Bronchial epithelial cell (primary cell): ENCODE data around the gene CYP2W1. TPM values are rescaled to one million over a fixed set of nuclear protein-coding genes. Genes with fewer than 3 reads are reported as not detected.
"Not testable (repeated sequence)": the region's sequence is repeated elsewhere in the genome, so short reads cannot be mapped to it uniquely, and the experiment has no call there.

ENCODE experiments used
- DNase-seq: peaks from one replicate; pipeline ENCODE4 v3.0.0-alpha.2; 2010; ENCODE audit warnings: low read depth
- FAIRE-seq: peaks from 2 replicates; lab custom pipeline; 2011; peaks lifted over from hg19 to GRCh38; lab: Jason Lieb, UNC
- H3K27me3 ChIP-seq: 2 replicates; pipeline ENCODE4 v1.5.1; 2011; ENCODE audit warnings: low read length; ENCODE audit not compliant: control insufficient read depth, insufficient read depth
- H3K36me3 ChIP-seq: 2 replicates; pipeline ENCODE4 v1.5.1; 2011; ENCODE audit warnings: low read length; ENCODE audit not compliant: control insufficient read depth, insufficient read depth
- H3K4me3 ChIP-seq: 2 replicates; pipeline ENCODE4 v1.5.1; 2011; ENCODE audit warnings: mild to moderate bottlenecking, low read depth, low read length, control low read depth
- CTCF ChIP-seq: IDR thresholded peaks from 2 replicates; pipeline ENCODE4 v1.5.1; 2011; ENCODE audit warnings: mild to moderate bottlenecking, moderate library complexity, low read length, control low read depth, inconsistent platforms; ENCODE audit not compliant: insufficient read depth, severe bottlenecking
- total RNA-seq: library from RNA; depleted of rRNA; stranded (reverse); fragments of >200 nt; gene quantifications from 2 replicates; pipeline ENCODE4 v1.2.1, GENCODE V29; 2014

CYP2W1 gene
- total RNA-seq, 1 donor from 2014 or later = not detected

DNA sequence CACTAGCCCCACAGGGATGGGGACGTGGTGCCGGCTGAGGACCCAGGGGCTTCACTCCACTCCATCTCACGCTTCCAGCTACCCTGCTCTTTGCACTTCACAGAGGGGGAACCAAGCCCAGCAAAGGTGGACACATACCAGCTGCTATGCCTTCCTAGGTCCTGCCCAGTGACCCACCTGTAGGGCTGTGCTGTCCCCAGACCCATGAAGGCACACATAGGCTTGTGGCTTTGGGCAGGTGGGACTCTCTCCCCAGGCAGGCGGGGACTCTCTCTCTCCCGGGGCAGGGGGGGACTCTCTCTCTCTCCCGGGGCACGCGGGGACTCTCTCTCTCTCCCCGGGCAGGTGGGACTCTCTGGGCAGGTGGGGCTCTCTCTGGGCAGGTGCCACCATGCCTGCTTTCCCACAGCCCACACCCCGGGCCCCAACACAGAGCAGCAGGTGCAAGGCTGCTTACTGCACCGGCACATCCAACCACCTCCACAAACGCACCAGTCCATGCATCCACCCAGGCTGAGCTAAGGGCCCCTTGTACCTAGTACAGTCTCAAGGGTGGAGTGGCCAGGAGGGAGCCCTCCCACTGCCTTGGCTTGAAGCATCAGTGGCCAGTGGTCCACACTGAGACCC is 47.6 kb downstream of the CYP2W1 start:
- DNase-seq = no peak
- no peak for FAIRE-seq
- H3K4me3 ChIP-seq = no peak overlapping the region
- TF ChIP-seq CTCF = no peak
- H3K36me3 ChIP-seq = peaks cover 8% of the 10 kb centered on the region
- H3K27me3 ChIP-seq = no peaks in the 10 kb centered on the region

DNA sequence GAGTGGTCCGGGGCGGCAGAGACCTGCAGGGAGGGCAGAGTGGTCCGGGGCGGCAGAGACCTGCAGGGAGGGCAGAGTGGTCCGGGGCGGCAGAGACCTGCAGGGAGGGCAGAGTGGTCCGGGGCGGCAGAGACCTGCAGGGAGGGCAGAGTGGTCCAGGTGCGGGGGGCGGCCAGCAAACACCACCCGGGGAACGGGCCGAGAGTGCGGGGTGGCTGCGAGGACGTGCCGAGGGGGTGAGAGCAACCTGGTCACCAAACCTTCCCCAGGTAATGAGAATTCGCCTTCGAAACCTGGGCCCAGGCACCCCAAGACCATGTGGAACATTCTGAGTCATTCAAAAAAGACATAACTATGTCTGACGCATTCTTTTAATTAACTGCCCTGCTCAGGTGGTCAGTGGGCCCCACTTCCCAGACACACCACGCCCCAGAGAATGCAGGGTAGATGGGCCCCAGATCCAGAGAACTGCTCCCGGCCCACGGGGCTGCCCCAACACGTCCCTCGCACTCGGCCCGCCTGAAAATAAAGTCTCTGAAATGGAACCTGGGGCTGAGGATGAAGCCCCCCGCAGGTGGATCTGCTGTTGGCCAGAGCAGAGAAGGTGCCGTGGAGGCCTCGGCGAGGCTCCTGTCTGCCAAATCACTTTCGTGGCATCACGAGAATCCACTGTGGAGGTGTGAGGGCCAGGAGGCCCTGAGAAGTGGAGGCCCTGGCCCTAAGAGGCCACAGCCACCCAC is 48.9 kb downstream of the CYP2W1 start:
- DNase-seq (no peak), FAIRE-seq (no peak)
- H3K36me3 ChIP-seq = peaks cover under 1% of the 10 kb centered on the region
- H3K4me3 ChIP-seq = no peak overlapping the region
- no peaks in the 10 kb centered on the region for H3K27me3 ChIP-seq
- TF ChIP-seq CTCF = no peak

DNA sequence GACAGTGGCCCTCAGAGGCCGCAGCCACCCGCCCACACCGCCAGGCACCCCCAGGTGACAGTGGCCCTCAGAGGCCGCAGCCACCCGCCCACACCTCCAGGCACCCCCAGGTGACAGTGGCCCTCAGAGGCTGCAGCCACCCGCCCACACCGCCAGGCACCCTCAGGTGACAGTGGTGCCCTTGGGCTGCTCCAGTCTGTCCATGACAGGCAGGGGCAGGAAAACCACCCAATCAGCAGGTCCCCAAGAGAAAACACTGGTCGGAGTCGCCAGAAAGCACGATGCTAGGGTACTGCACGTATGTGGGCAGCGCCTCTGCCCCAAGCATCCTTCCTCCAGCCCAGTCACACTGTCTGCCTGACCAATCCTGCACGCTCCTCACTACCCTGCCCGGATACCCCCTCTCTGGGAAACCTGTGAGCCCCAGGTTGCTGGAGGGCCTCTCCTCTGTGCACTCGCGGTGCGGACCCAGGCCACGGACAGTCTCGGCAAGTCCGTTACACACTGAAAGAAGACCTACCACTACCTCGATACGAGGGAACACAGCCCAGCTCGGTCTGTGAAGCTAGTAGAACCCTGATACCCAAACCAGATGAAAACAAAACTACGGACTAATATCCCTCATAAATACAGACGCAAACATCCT is 49.7 kb downstream of the CYP2W1 start:
- FAIRE-seq = peak; percentile 70

DNA sequence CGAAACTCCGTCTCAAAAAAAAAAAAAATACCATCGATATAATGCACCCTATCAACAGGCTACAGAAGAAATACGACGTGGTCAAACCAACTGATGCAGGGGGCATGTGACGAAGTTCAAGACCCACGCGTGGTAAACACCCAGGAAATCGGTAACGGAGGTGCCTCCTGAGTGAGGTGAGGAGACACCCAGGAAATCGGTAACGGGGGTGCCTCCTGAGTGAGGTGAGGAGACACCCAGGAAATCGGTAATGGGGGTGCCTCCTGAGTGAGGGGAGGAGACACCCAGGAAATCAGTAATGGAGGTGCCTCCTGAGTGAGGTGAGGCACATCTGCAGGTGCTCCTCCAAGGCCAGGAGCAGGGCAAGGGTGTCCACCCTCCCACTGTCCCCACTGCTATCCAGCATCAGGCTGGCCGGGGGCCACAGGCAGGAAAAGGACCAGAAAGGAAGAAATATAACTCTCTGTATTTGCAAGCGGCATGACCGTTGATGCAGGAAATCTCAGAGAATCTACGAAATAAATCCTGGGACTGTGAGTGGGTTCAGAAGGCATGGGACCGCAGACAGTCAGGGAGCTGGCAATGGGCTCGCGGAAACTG is 50.7 kb downstream of the CYP2W1 start:
- Histone ChIP-seq H3K36me3 (no peaks in the 10 kb centered on the region), H3K4me3 (no peak overlapping the region), H3K27me3 (no peaks in the 10 kb centered on the region)
- TF ChIP-seq CTCF = no peak
- DNase-seq (no peak), FAIRE-seq (no peak)

More for the DNA sequence above, 49.7 kb downstream of the CYP2W1 start:
- Histone ChIP-seq H3K27me3 (no peaks in the 10 kb centered on the region), H3K4me3 (no peak overlapping the region), H3K36me3 (no peaks in the 10 kb centered on the region)
- no peak for DNase-seq
- no peak for TF ChIP-seq CTCF

GRCh38 chr7:1034769-1035168 is 51.8 kb downstream of the CYP2W1 start:
- H3K36me3 ChIP-seq, H3K27me3 ChIP-seq, DNase-seq, H3K4me3 ChIP-seq, FAIRE-seq: not testable (repeated sequence)

DNA sequence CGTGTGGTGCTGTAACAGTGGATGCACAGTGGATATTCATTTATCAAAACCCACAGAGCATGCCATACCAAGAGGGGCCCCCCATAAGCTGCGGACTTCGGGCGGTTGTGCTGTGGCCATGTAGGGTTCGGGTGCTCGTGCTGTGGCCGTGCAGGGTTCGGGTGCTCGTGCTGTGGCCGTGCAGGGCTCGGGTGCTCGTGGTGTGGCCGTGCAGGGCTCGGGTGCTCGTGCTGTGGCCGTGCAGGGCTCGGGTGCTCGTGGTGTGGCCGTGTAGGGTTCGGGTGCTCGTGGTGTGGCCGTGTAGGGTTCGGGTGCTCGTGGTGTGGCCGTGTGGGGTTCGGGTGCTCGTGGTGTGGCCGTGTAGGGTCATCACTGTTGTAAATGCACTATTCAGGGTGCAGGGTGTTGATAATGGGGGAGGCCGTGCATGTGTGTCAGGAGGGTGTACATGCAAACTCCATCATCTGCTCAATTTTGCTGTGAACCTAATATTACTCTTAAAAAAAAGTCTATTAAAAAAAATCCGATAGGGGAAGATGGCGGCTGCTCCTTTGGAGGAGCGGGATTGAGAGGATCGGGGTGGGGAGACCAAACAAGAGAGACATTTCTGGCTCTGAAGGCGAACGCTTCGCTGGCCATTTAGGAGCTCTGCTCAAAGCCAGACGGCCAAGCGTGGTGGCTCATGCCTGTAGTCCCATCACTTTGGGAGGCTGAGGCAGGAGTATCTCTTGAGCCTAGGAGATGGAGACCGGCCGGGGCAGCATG is 53.4 kb downstream of the CYP2W1 start:
- not testable (repeated sequence) for FAIRE-seq, H3K27me3 ChIP-seq, H3K36me3 ChIP-seq

More for the DNA sequence above, 53.4 kb downstream of the CYP2W1 start:
- not testable (repeated sequence) for DNase-seq, H3K4me3 ChIP-seq
